GM21576 (cell line): ENCODE measurements around the gene ALG3.
"Not testable (repeated sequence)": the region's sequence is repeated elsewhere in the genome, so short reads cannot be mapped to it uniquely, and the experiment has no call there.

Experiments used
- ATAC-seq: cut with Tn5 transposase; IDR thresholded peaks from one replicate; pipeline ENCODE4 v1.9.1; 2021; ENCODE audit warnings: mild to moderate bottlenecking, moderate library complexity; ENCODE audit not compliant: unreplicated experiment

The ALG3 gene

DNA sequence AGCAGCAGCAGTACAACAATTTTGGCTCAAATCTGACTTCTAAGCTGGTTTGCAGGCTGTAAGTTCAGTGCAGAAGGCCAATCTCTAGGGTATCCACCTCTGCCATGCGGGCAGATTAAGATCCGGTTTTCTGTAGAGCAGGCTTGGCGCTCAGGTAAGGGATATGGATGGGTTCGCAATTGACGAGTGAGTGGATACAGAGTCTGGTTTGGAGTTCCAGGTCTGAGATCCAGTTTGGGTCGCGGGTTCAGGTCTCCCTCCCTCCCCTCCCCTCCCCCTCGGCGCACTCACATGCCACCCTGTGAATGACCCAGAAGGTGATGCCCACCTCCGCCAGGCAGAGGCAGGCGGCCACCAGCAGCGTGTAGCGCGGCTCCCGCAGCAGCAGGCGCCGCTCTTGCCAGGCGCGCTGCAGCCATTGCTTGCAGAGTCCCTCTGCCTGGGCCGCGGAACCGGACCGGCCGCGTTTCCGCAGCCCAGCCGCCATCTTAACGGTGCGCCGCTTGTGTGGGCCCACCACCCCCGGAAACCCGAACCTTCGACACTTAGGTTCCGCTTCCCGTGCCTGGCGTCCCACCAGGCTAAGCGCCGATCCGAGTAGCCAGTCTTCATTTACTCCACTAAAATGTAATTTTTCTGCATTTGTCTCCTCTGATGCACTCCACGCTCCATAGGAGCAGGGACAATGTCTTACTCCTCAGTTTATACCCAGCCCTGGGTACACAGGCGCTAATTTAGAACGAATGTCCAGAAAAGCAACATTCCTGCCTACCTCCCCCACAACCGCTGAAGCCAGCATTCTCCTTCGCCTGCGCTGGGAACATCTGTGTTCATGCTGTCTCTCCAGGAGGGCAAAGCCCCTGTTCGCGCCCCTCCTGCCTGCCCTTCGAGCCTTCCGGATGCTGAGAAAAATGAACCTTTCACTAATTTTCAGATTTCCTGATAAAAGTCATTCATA is at the start of gene ALG3:
Gene ALG3 (minus strand): TSS at position 509 of the 958 bp plus-strand sequence. CDS start 22 bp downstream, at position 487.
- ATAC-seq: peak; percentile 41

DNA sequence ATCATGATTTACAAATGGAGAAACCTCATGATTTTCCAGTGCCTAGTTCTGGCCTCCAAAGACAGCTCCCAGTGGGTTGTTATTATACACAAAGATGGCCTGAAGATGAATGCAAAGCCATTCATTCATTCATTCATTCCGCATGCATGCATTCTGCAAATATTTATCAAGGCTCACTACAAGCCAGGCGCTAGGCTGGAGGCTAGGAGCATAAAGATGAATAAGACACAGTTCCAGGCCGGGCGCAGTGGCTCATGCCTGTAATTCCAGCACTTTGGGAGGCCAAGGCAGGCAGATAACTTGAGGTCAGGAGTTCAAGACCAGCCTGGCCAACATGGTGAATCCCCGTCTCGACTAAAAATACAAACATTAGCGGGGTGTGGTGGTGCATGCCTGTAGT is 47.9 kb upstream of the ALG3 start:
- no peak for ATAC-seq

GRCh38 chr3:184295771-184296170 is 47.0 kb upstream of the ALG3 start:
- ATAC-seq: no peak

DNA sequence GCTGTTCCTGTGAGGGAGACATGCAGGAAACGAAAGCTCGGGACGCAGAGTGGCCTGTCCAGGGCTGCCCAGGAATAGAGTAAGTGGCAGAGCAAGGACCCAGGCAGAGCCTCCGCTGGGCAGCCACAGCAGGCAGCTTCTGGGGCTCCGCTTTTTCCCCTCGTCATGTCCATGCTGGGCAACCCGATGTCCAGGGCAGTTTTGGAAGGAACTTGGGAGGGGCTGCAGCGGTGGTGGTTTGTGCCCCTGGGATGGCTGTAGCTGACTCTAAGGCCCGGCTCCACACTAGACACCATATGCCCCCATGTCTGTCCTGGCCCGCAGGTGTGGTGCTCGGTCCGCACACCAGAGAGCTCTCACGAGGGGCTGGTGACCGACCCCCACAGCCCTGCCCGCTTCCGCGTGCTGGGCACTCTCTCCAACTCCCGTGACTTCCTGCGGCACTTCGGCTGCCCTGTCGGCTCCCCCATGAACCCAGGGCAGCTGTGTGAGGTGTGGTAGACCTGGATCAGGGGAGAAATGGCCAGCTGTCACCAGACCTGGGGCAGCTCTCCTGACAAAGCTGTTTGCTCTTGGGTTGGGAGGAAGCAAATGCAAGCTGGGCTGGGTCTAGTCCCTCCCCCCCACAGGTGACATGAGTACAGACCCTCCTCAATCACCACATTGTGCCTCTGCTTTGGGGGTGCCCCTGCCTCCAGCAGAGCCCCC is 43.1 kb upstream of the ALG3 start:
- no peak for ATAC-seq

DNA sequence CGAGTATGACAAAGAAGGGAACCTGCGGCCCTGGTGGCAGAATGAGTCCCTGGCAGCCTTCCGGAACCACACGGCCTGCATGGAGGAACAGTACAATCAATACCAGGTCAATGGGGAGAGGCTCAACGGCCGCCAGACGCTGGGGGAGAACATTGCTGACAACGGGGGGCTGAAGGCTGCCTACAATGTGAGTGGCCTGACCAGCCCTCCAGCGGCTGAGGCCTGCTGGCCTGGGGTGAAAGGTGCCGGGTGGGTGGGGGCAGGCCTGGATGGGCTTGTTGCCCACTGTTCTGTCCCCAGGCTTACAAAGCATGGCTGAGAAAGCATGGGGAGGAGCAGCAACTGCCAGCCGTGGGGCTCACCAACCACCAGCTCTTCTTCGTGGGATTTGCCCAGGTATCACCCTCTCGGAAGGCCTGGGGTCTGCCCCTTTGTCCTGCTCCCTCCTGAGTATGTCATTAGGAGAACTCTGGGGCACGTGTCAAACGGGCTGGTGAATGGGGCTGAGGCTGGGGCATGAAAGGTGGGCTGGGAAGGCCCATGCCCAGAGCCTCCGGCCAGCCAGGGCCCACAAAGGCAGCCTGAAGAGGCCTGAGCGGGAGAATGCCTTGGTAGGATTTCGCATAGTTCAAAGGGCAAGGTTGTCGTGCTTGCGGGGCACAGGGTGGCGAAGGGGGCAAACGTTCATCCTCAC is 42.4 kb upstream of the ALG3 start:
- ATAC-seq: no peak

- ATAC-seq: no peak
Measured at GRCh38 chr3:184290331-184290730, 41.6 kb upstream of the ALG3 start.

GRCh38 chr3:184289426-184289938 is 40.7 kb upstream of the ALG3 start:
- no peak for ATAC-seq

DNA sequence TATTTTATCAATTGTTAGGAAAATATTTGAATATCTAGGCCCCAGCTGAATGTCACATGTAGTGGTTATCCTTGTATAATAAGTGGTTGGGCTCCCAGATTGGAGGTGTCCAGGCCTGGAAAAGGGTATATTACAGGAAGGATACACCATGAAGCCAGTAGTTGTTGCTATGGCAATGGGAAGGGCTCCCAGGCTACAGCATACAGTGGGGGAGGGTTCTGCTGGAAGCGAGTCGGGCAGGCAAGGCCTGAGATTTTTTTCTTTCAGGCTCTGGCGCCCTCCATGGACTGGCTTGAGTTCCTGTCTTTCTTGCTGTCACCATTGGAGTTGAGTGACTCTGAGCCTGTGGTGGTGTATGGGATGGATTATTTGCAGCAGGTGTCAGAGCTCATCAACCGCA is 35.9 kb upstream of the ALG3 start:
- no peak for ATAC-seq

GRCh38 chr3:184283681-184284080 is 34.9 kb upstream of the ALG3 start:
- no peak for ATAC-seq

DNA sequence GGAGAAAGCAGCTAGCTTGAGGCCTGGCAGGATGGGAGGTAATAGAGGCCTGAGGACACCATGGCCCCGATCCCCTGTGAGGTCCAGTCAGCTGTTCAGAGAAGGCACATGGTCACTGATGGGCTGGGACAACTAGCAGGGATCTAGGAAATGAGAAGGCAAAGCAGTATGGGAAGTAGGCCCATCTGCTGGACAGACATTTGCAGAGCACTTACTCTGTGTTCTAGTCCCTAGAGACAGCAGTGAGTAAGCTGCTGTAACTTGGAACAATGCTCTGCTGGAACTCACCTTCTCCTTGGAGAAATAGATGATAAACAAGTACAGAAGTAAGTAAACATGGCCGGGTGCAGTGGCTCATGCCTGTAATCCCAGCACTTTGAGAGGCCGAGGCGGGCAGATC is 34.2 kb upstream of the ALG3 start:
- ATAC-seq: no peak

GRCh38 chr3:184277366-184277765 is 28.6 kb upstream of the ALG3 start:
- no peak for ATAC-seq

DNA sequence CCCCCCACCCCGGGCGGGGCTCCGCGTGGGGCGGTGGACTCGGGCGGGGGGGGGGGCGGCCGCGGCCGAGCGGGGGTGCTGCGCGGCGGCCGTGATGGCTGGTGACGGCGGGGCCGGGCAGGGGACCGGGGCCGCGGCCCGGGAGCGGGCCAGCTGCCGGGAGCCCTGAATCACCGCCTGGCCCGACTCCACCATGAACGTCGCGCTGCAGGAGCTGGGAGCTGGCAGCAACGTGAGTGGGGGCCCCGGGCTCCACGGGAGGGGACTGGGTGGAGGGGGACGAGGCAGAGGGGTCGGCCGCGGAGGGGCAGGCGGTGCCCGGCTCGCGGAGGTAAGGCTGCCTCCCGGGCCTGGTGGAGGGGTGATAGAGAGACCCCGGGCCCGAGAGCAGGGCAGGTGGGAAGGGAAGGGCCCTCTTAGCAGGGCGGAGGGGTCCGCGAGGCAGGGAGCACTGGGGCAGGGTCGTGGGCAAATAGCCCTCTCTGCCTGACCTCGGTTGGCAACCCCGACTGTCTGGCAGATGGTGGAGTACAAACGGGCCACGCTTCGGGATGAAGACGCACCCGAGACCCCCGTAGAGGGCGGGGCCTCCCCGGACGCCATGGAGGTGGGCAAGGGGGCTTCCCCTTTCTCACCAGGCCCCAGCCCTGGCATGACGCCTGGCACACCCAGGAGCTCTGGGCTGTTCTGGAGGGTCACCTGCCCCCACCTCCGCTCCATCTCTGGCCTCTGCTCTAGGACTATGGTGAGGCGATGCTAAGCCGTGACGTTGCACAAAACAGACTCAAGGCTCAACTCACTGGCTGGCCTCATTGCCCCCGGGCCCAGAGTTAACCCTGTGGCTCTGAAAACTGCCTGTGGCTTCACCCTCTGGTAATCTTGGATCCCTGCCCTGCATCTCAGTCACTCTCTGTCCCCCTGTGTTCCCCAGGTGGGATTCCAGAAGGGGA is 27.5 kb upstream of the ALG3 start, which contains the start of gene ECE2:
Gene ECE2 (plus strand): TSS at position 62 of the 950 bp plus-strand sequence. CDS start 132 bp downstream, at position 194.
- no peak for ATAC-seq

DNA sequence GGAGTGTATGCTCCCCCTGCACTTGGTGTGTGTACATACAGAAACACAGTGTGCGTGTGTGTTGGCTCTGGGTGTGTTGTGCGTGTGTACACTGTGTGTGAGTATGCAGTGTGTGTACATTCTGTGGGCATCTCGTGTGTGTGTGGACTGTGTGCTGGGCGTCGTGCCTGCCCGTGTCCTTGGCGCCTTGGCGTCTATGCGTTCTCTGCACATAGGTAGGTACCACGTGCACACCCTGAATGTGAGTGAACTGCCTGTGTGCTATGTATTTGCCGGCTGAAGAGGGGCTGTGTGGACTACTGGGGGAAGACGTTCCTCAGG is 26.6 kb upstream of the ALG3 start:
- ATAC-seq: no peak

- no peak for ATAC-seq
Measured at GRCh38 chr3:184272269-184272668, 23.5 kb upstream of the ALG3 start.

GRCh38 chr3:184267249-184267648 is 18.5 kb upstream of the ALG3 start:
- not testable (repeated sequence) for ATAC-seq

DNA sequence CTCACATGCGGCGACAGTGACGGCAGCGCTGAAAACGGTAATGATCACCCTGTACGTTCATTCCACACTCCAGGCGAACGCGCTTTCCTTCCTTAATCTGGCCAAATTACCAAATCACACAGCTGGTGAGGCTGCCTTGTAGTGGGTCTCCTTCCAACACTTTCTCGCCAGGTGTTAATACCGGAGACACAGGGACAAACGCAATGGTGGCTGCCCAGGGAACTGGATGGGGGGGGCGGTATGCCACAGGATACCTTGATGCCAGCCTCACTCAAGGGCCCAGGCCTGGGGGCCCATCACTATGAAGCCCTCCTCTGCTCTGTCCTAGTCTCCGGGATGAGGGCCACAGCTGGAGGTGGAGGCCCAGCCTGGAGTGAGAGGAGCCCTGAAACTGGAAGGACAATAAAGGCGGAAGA is 14.0 kb upstream of the ALG3 start:
- no peak for ATAC-seq

DNA sequence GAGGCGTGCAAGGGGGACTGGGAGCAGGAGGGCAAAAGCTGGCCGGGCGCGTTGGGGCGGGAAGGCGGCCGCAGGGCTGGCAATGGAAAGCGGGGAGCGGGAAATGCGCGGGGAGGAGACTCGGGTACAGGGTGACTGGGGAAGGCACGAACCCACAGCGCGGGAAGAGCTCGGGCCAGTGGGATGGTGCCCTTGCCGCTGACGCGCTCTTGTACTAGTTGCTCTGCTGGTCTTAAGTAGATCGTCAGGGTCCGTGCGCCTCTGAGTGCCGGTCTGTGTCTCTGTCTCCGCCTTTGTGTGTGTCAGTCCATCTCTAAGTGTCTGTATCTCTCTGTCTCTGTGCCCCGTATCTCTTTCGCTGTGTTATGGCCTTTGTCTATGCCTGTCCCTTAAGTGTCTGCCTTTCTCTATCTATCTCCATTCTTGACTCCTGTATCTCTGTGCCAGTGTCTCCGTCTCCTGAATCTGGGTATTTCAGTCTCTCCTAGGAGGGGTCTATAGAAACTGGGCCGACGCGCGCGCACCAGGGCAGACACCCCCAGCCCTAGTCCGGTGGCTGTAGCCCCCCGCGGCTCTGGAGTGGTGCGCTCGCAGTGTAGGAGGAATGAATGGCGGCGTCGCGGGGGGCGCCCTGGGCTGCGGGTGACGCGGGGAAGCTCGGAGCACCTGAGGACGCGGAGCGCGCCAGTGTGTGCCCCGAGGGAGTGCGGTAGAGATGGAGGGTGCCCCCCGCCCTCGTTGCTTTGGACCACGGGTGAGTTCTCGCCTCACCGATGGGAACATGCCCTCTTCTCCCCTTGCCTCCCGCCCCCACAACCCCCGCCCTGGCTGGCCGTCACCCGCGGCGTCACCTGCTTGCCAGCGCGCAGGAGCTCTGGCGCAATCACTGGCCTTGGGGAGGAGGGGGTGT is 13.3 kb upstream of the ALG3 start:
- no peak for ATAC-seq

GRCh38 chr3:184261270-184261853 is 12.6 kb upstream of the ALG3 start, which contains the start of gene CAMK2N2:
TSS of gene CAMK2N2 (minus strand) at chr3:184261553. CDS start at chr3:184261285, 268 bp downstream.
- ATAC-seq: no peak
